Heart right ventricle (tissue), 16 donors: Measurements from ENCODE around the gene THBD. TPM values are rescaled to one million over a fixed set of nuclear protein-coding genes. Genes with fewer than 3 reads are reported as not detected.
A peak's percentile ranks its signal among the peaks of the same experiment; 100 is the strongest.

Experiments
- ATAC-seq, 8 donors: fragments of 200-7000 bp; cut with Tn5 transposase; one replicate each; pipeline ENCODE4 v1.9.1; 2020; ENCODE audit warnings: mild to moderate bottlenecking in 8 of 8, moderate library complexity in 8 of 8, moderate number of reproducible peaks in 1 of 8
- DNase-seq, 2 donors: peaks; one replicate each; pipeline ENCODE4 v3.0.0-alpha.2; 2020
- H3K27ac ChIP-seq, 10 donors: fragments of 200-600 bp; sonication (generic) in 2 of 10; one replicate each; pipeline versions ENCODE4 v1.5.0 to v1.8.0; 2020 to 2022; ENCODE audit warnings: mild to moderate bottlenecking in 3 of 10
- H3K27me3 ChIP-seq, 7 donors: fragments of 200-600 bp; one replicate each; pipeline ENCODE4 v1.8.0; 2021 to 2022; ENCODE audit warnings: mild to moderate bottlenecking in 2 of 7
- H3K36me3 ChIP-seq, 9 donors: fragments of 200-600 bp; sonication (generic) in 1 of 9; one replicate each; pipeline versions ENCODE4 v1.5.0 to v1.8.0; 2020 to 2022; ENCODE audit warnings: mild to moderate bottlenecking in 2 of 9
- H3K4me1 ChIP-seq, 9 donors: fragments of 200-600 bp; sonication (generic) in 1 of 9; one replicate each; pipeline versions ENCODE4 v1.5.0 to v1.8.0; 2020 to 2022; ENCODE audit warnings: mild to moderate bottlenecking in 4 of 9
- H3K4me3 ChIP-seq, 10 donors: fragments of 200-600 bp; sonication (generic) in 2 of 10; one replicate each; pipeline versions ENCODE4 v1.5.0 to v1.8.0; 2020 to 2022; ENCODE audit warnings: mild to moderate bottlenecking in 7 of 10, moderate library complexity in 2 of 10
- H3K9me3 ChIP-seq, 11 donors: fragments of 200-600 bp in 10 of 11; sonication (generic) in 2 of 11; one replicate each; pipeline versions ENCODE4 v1.5.0 to v1.8.0; 2013 to 2022; ENCODE audit warnings: mild to moderate bottlenecking in 2 of 11, control low read depth in 1 of 11, moderate library complexity in 1 of 11
- CTCF ChIP-seq, 9 donors: fragments of 200-600 bp; sonication (generic) in 2 of 9; IDR thresholded peaks; one replicate each; pipeline versions ENCODE4 v1.5.0 to v1.8.0; 2021 to 2022; ENCODE audit warnings: antibody characterized with exemption in 9 of 9, mild to moderate bottlenecking in 5 of 9, moderate library complexity in 1 of 9
- WGBS, 2 donors: extraction: QIAGEN DNeasy Blood & Tissue Kit; methylation state at CpG; one replicate each; pipeline ENCODE4 v1.1.7; 2013; ENCODE audit warnings: inconsistent platforms in 1 of 2; 5-methylcytosine and 5-hydroxymethylcytosine counted together
- intact Hi-C, 10 donors: fragments of 100-400 bp; cut with DNase I; formaldehyde crosslinking; loops; one replicate each; pipeline versions ENCODE4 v1.11.1 to v1.14.2; 2022
- polyA plus RNA-seq, 2 donors: library from polyadenylated mRNA; stranded (reverse); fragments of 200-250 nt; gene quantifications; one replicate each; pipeline ENCODE4 v1.2.3, GENCODE V29; 2013
- total RNA-seq, 10 donors: library from RNA; stranded (reverse); fragmentation: NEBNext Ultra II Directional in 3 of 10; extraction: Animal tissue kit (Norgen Biotek cat#: 25700) in 3 of 10; gene quantifications; one replicate each; pipeline versions ENCODE4 v1.2.1 to v1.2.4, GENCODE V29; 2021 to 2023
- donor health status: Arrhythmogenic right ventricular cardiomyopathy.
- donor health status: ischemic (EF 13 %, LVEDD 7.1; RV severe dilation, severe dysfunction).
- donor health status: healthy with polysubstance abuse.
- donor health status: DM: no; HTN: yes; CAD: no.
- donor health status: DM: no; HTN: no; CAD: no.
- donor health status: ischemic (EF 25% LVEDD 6.9; RV normal size, moderate dysfunction).
- donor health status: ischemic (EF 25% LVEDD 5.7; RV mildly dilated, moderate dysfunction).
- donor health status: healthy.
- donor health status: DM: yes; HTN: yes; CAD: no.
- donor health status: Ischemic cardiomyopathy.
- donor health status: ischemic (EF 35%, LVEDD 5.7; RV mildly dilated, moderate dysfunction).
- donor health status: nonischemic (EF 11% LVEDD 7.7; RV severe dilation, severe dysfunction).
- donor health status: DM: yes; HTN: yes; CAD: no.
- donor health status: PGD.
- donor health status: ischemic (EF 29% LVEDD 5.4; RV normal size, mild dysfunction).
- donor health status: nonischemic (EF 23%, LVEDD 6.1; RV moderate dilation, normal function).

The THBD gene
- total and polyA plus RNA-seq, 12 donors, result 11.1 to 61.0 (median 17.4) TPM

GRCh38 chr20:23077277-23077676, 27.8 kb upstream of the THBD start:
- Histone ChIP-seq H3K36me3 (peaks cover 0 to 33% (median 0%) of the 10 kb centered on the region in 9 donors), H3K27ac (peak overlapping the region in 3 of 10 donors; percentile 22 to 49 (median 23)), H3K4me3 (no peak overlapping the region), H3K27me3 (no peaks in the 10 kb centered on the region), H3K9me3 (no peaks in the 10 kb centered on the region), H3K4me1 (peaks cover 0 to 58% (median 31%) of the 10 kb centered on the region in 9 donors)
- DNase-seq, result no peak
- no peak for ATAC-seq
- no peak for TF ChIP-seq CTCF (IDR thresholded peaks at IDR 0.05)
- intact Hi-C loops, result loop anchor here in 1 of 10 donors (10.0 kb wide), 1 partner anchor 48 kb away; no protein-coding TSS in a partner anchor
- 73 to 75% methylated on average over 4 of the region's 4 CpGs for WGBS, 2 donors

- ATAC-seq (no peak), DNase-seq (no peak)
- no peaks in the 10 kb centered on the region for H3K27me3 ChIP-seq
- peaks cover 0 to 36% (median 6%) of the 10 kb centered on the region in 9 donors for H3K4me1 ChIP-seq
- H3K4me3 ChIP-seq, result no peak overlapping the region
- WGBS, 2 donors, result 94% methylated on average over 3 of the region's 3 CpGs
- H3K36me3 ChIP-seq, result peaks cover 0 to 7% (median 0%) of the 10 kb centered on the region in 9 donors
- TF ChIP-seq CTCF (IDR thresholded peaks at IDR 0.05), result no peak
- H3K27ac ChIP-seq, result no peak overlapping the region
- intact Hi-C loops, result loop anchor here in 1 of 10 donors (10.0 kb wide), 1 partner anchor 51 kb away; no protein-coding TSS in a partner anchor
- H3K9me3 ChIP-seq, result no peaks in the 10 kb centered on the region
Observed at GRCh38 chr20:23074052-23074451, 24.6 kb upstream of the THBD start.

DNA sequence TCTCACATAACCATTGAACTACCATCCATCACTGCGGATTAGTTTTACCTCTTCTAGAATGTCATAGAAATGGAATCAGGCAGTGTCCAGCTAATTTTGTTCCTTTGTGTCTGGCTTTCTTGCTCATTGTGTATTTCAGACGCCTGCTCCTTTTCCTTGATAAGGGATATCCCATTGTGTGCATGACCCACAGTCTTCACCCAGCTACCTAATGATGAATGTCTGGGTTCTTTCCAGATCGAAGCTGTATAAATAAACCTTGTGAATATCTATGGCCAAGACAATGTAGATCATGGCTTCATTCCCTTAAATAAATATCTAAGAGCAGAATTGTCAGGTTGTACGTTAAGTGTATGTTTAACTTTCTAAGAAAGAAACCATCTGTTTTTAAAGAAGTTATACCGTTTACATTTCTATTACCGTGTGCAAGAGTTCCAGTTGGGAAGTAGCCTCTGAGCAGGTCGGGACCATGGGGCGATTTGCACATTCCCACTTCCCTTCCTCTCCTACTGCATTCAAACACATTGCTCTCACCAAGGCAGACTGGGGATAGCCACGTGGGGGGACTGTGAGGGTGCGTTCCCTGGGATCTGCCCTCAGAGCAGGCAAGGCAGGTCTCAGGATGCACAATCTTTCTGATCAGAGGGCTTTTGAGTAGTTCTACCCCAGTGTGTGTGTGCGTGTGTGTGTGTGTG, 23.6 kb upstream of the THBD start:
- 70 to 77% methylated on average over 11 of the region's 11 CpGs for WGBS, 2 donors
- DNase-seq, result no peak
- H3K4me1 ChIP-seq, result peaks cover 0 to 28% (median 0%) of the 10 kb centered on the region in 9 donors
- no peaks in the 10 kb centered on the region for H3K9me3 ChIP-seq
- TF ChIP-seq CTCF (IDR thresholded peaks at IDR 0.05), result no peak
- peak overlapping the region in 1 of 10 donors; percentile 33 for H3K27ac ChIP-seq
- H3K36me3 ChIP-seq, result no peaks in the 10 kb centered on the region
- intact Hi-C loops, result loop anchor here in 1 of 10 donors (10.0 kb wide), 1 partner anchor 52 kb away; no protein-coding TSS in a partner anchor
- no peaks in the 10 kb centered on the region for H3K27me3 ChIP-seq
- peak in 3 of 8 donors; percentile 19 to 54 (median 46) for ATAC-seq
- no peak overlapping the region for H3K4me3 ChIP-seq

- H3K4me1 ChIP-seq, result peaks cover 0 to 20% (median 0%) of the 10 kb centered on the region in 9 donors
- no peak for DNase-seq
- no peaks in the 10 kb centered on the region for H3K9me3 ChIP-seq
- H3K4me3 ChIP-seq, result no peak overlapping the region
- intact Hi-C loops, result loop anchor here in 1 of 10 donors (10.0 kb wide), 1 partner anchor 53 kb away; no protein-coding TSS in a partner anchor
- no peak for TF ChIP-seq CTCF (IDR thresholded peaks at IDR 0.05)
- H3K27ac ChIP-seq, result no peak overlapping the region
- WGBS, 2 donors, result 86% methylated on average over 4 of the region's 4 CpGs
- no peaks in the 10 kb centered on the region for H3K36me3 ChIP-seq
- H3K27me3 ChIP-seq, result no peaks in the 10 kb centered on the region
- no peak for ATAC-seq
Observed at GRCh38 chr20:23071996-23072395, 22.5 kb upstream of the THBD start.
